ENCODE measurements around the gene DBF4.
"Not testable (repeated sequence)": the region's sequence is repeated elsewhere in the genome, so short reads cannot be mapped to it uniquely, and the experiment has no call there.

Gene DBF4

DNA sequence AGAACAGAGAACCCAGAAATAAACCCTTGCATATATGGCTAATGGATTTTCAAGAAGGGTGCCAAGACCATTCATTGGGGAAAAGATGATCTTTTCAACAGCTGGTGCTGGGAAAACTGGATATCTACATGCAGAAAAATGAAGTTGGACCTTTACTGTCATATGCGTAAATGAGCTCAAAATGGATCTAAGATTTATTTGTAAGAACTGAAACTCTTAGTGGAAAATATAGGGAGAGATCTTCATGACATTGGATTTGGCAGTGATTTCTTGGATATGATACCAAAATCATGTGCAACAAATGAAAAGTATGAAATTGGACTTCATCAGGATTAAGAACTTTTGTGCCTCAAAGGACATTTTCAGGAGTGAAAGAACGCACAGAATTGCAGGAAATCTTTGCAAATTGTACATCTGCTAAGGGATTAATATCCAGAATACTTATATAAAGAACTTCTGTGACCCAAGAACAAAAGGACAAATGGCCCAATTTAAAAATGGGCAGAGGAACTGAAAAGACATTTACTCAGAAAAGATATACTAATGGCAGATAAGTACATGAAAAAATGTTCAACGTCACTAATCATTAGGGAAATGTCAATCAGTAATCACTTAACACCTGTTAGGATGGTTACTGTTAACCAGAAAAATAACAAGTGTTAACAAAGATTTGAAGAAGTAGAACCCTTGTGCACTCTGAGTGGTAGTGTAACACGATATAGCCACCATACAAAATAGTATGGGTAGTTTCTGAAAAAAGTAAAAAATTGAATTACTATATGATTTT lies 6.1 kb downstream of the DBF4 start:
- DNase-seq (ENCODE audit: low spot score), result no peak

DNA sequence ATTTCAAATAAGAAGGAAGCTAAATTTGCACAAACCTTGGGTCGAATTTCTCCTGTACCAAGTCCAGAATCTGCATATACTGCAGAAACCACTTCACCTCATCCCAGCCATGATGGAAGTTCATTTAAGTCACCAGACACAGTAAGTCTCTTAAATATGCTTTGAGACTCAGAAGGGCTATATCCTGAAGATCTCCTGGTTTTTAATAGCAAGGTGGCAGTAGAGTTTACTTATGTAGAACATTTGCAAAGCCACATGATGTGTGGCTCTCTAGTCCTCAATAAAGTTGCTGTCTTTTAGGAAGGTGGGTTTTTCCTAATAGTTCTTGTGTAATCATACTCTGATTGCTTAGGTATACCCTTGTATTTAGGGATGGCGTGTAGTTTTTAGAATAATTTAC lies 8.7 kb downstream of the DBF4 start:
- no peak for DNase-seq (ENCODE audit: low spot score)

DNA sequence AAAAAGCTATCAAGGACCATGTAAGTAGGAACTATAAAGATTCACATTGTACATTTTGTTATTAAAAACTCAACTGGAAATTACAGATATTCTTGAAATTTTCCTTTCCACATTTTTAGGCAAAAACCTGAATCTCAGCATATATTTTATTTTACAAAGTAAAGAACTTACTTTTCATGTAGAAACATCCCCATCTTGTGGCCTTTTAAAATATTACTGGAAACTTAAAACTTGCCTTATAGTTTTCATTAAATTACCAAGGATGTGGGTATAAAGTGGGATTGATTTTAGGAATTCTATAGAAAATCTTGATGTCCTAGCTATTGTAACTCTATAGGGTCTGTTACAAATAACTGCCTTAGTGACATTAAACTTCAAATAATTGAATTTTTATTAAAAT lies 10.6 kb downstream of the DBF4 start:
- DNase-seq (ENCODE audit: low spot score), result peak; percentile 10

DNA sequence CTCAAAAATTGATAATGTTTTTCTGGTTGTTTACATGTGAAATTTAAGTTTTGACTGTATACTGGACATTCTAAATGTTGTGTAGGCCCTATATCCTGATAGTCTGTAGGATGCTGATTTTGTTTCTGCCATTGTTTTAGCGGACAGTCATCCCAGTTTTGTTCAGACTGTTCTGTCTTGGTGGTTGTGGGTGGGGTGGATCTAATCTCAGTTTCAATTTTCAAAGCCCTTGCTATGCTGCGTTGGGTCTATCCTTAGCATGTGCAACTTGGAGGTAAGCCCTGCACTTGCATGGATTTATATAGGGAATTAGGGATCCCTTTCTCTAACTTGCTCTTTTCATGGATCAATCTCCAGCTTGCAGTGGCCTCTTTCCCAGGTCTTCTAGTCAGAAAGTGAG lies 19.1 kb downstream of the DBF4 start:
- DNase-seq (ENCODE audit: low spot score), result no peak

DNA sequence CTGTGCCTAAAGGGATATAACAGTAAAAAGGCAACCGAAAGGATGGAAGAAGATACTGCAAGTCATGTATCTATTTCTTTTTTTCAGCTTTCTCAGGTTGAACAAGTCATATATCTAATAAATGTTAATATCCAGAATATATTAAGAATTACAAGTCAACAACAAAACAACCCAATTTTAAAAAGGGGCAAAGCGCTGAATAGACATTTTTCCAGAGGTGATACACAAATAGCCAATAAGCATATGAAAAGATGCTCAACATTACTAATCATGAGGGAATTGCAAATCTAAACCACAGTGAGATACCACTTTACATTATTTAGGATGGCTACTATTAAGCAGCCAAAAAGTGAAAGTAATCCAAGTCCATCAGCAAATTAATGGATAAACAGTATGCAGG lies 23.0 kb downstream of the DBF4 start:
- no peak for DNase-seq (ENCODE audit: low spot score)

DNA sequence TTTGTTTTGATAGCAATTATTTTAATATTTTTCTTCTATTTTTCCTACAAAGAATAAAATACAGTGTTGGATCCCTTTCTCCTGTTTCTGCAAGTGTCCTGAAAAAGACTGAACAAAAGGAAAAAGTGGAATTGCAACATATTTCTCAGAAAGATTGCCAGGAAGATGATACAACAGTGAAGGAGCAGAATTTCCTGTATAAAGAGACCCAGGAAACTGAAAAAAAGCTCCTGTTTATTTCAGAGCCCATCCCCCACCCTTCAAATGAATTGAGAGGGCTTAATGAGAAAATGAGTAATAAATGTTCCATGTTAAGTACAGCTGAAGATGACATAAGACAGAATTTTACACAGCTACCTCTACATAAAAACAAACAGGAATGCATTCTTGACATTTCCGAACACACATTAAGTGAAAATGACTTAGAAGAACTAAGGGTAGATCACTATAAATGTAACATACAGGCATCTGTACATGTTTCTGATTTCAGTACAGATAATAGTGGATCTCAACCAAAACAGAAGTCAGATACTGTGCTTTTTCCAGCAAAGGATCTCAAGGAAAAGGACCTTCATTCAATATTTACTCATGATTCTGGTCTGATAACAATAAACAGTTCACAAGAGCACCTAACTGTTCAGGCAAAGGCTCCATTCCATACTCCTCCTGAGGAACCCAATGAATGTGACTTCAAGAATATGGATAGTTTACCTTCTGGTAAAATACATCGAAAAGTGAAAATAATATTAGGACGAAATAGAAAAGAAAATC lies 31.0 kb downstream of the DBF4 start:
- DNase-seq (ENCODE audit: low spot score), result not testable (repeated sequence)

DNA sequence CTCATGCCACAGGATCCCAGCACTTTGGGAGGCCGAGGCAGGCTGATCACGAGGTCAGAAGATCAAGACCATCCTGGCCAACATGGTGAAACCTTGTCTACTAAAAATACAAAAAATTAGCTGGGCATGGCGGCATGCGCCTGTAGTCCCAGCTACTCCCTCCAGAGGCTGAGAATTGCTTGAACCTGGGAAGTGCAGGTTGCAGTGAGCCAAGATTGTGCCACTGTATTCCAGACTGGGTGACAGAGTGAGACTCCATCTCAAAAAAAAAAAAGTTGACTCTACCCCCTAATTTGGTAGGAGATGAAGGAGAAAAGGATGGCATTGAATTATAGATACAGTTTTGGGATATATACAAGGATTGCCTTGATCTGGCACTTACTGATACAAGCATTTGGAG lies 32.5 kb downstream of the DBF4 start:
- not testable (repeated sequence) for DNase-seq (ENCODE audit: low spot score)

DNA sequence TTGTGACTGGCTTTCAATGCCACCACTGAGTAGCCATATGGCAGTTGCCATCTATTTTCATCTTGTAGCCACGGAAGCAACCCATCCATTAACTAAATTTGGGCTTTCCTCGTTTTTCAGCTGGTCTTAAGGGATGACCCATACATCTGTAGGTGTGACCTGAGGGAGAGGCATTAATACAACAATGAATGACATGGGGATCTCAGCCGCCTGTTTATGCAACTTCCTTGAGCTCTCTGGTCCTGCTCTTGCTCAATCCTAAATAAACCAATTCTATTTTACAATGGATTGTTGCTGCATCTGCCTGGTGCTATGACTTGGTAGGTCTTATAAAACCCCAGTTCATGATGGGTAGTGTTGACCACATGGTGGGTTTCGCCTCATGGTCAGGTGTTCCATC lies 35.8 kb downstream of the DBF4 start:
- no peak for DNase-seq (ENCODE audit: low spot score)

DNA sequence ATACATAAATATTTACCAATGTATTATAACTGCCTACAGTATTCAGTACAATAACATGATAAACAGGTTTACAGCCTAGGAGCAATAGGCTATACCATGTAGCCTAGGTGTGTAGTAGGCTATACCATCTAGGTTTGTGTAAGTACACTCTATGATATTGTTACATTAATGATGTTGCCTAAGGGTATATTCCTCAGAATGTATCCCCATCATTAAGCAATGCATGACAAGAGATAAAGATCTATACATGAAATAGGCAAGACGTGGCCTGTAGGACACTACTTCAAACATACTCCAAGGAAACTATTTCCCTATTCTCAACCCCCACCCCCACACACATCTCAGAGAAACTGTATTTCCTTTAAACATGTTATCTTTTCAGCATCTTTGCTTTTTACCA lies 42.4 kb downstream of the DBF4 start:
- no peak for DNase-seq (ENCODE audit: low spot score)

DNA sequence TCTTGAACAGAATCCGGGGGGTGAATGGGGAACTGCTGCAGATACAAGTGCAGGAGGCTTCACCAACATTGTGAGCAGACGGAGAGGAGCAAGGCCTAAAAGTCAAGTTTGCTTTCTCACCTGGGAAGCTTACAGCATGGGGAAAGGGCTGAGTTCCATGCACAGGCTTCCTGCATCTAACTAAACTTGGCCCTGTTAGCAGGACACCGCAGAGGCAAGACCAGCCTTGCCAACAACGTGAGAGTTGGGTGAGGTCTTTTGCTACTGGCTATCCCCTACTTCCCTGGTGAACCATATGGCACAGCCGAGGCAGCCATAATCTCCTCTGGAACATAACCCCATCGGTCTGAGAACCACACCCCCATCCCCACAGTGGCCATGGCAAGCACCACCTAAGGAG lies 43.6 kb downstream of the DBF4 start:
- no peak for DNase-seq (ENCODE audit: low spot score)

DNA sequence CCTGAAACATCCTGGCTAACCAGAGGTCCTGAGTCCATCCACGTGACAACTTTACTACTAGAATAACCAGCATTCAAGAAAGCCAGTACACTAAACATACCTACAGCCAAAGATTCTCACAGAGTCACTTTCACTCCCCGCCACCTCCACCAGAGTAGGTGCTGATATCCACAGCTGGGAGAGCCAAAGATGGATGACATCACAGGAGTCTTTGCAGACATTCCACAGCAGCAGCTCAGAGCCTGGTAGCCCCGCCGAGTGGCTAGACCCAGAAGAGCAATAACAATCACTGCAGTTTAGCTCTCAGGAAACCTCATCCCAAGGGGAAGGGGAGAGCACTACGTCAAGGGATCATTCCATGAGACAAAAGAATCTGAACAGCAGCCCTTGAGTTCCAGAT lies 44.3 kb downstream of the DBF4 start:
- DNase-seq (ENCODE audit: low spot score), result no peak

DNA sequence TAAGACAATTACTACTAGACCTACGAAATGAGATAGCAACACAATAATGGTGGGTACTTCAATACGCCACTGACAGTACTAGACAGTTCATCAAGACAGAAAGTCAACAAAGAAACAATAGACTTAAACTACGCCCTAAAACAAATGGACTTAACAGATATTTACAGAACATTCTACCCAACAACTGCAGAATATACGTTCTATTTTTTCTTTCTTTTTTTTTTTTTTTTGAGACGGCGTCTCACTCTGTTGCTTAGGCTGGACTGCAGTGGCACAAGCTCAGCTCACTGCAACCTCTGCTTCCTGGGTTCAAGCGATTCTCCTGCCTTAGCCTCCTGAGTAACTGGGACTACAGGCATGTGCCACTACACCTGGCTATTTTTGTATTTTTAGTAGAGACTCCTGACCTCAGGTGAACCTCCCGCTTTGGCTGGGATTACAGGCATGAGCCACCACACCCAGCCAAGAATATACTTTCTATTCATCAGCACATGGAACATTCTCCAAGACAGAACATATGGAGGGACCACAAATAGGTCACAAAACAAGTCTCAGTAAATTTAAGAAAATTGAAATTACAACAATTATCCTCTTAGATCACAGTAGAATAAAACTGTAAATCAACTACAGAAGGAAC lies 46.6 kb downstream of the DBF4 start:
- not testable (repeated sequence) for DNase-seq (ENCODE audit: low spot score)

DNA sequence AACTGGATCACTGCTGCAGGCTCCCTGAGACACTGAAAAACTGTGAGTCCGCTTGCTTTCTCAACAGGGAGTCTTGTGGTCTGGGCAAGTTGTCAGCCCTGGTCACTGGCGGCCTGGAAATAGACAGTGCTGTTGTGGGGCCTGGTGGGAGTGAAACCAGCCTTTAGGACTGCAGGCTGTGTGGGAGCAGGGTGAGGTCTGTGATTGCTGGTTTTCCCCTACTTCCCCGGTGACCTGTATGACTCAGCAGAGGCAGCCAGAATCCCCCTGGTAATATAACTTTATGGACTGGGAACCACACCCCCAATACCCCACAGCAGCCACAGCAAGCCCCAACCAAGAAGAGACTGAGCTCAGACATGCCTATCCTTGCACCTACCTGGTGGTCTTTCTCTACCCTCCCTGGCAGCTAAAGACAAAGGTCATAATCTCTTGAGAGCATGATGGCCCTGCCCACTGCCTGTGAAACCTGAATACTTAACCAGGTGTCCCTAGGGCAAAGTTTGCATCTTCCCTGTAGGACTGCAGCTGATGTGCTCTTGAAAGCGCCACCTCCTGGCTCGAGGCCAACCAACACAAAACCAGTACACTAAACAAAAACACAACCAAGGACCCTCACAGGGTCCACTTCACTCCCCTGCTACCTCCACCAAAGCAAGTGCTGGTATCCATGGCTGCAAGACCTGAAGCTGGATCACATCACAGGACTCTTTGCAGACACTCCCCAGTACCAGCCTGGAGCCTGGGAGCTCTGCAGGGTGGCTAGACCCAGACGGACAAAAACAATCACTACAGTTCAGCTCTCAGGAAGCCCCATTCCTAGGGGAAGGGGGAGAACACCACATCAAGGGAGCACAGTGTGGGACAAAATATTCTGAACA lies 50.5 kb downstream of the DBF4 start:
- no peak for DNase-seq (ENCODE audit: low spot score)

DNA sequence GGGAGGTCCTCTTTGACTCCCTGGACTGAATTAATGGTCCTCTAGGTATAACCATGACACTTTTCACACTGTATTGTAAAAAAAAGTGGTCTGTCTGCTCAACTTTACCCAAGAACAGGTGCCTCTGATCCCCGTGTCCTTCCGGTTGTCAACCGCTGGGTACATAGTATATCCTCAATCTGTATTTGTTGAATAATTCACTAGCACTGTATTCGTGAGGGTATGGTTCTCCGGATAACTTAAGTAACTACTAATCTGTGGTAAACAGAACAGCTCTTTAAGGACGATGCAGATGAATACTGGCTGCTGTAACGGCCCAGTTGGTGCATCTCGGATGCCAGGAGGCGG lies 57.3 kb downstream of the DBF4 start:
- no peak for DNase-seq (ENCODE audit: low spot score)

DNA sequence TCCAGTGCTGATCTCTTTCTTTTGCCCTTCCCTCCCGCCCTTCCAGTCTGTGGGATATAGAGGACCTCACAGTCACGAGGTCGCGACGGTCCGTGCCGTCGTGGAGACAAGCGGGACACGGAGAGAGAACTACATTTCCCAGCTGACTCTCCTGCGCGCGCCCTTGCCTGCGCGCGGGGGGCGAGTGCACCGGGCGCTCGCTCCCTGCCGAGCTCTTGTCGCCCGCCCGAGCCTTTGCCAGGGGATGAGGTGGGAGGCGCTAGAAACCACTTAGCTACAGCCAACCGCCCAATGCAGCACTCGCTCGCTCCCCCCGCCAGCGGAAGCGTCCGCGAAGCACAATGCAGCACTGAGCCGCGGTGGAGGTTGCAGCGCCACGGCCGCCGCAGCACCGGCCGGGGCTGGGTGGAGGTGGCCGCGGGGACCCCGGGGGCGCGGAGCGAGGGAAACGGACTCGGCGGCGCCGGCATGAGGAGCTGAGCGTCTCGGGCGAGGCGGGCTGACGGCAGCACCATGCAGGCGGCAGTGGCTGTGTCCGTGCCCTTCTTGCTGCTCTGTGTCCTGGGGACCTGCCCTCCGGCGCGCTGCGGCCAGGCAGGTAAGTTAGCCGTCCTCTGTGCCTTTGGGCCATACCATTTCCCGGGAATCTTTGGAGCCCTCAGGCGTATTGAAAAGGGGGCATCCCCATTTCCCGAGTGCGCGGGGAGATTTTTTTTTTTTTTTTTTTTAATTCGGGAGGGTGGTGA lies 57.8 kb downstream of the DBF4 start, which contains the start of gene ADAM22:
ADAM22 (plus strand) TSS at position 299 of the 746 bp plus-strand sequence; CDS start at position 514, 215 bp downstream.
- peak; percentile 64 for DNase-seq (ENCODE audit: low spot score)

DNA sequence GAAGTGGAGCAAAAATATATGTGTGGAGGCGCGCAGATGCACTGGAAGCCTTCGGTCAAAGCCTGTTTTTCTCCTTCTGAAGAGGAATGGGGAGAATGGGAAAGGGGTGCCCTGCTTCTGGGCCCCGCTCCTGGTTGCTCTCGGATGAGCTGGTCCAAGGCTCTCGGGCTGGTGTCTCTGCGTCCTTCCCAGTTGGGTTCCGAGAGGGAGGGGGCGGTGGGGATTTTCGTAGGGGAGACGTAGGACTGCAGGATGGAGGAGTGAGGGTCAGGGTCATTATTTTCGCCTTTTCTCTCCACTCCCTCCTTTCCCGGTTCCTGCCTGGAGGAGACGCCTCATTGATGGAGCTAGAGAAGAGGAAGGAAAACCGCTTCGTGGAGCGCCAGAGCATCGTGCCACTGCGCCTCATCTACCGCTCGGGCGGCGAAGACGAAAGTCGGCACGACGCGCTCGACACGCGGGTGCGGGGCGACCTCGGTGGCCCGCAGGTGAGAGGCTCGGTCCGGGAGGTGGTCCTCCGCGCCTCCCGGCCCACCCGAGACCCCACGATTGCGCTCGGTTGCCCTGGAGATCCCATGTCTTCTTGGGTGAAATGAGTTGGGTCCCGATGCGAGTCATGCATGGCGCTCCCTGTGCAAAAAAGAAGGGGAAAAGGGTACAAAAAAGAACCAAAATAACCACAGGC lies 58.5 kb downstream of the DBF4 start:
- DNase-seq (ENCODE audit: low spot score), result no peak

DNA sequence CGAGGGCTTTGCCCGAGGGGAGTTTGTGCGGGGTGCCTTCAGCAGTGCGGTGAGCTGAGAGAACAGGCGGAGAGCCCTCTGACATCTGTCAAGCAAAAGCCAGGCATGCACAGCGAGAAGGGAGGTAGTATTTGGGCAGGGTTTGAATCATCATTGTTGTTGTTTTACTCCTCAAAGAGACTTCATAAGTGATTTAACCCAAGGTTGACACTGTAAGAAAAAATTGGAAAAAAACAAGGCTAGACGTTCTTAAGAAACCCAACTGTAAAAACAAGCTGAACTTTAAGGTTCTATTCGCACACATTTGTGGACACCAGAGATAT lies 59.1 kb downstream of the DBF4 start:
- no peak for DNase-seq (ENCODE audit: low spot score)

DNA sequence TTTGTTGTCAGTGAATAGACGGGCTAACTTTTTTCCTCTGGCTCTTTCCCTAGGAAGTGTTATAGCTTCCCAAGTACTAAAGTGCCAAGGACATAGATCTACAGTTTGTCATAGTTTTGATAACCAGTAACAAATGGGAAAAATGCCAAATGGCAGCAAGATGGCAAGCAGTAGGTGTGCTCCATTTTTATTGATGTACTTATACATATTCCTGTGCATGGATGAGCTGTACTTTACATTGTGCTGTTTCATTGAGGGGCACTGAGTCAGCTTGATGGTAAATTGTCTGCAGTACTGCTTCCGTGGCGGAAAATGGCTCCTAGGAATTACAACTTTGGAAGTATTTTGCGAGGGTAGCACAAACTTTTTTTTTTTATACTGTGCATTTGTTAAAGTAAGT lies 64.8 kb downstream of the DBF4 start:
- DNase-seq (ENCODE audit: low spot score), result no peak

DNA sequence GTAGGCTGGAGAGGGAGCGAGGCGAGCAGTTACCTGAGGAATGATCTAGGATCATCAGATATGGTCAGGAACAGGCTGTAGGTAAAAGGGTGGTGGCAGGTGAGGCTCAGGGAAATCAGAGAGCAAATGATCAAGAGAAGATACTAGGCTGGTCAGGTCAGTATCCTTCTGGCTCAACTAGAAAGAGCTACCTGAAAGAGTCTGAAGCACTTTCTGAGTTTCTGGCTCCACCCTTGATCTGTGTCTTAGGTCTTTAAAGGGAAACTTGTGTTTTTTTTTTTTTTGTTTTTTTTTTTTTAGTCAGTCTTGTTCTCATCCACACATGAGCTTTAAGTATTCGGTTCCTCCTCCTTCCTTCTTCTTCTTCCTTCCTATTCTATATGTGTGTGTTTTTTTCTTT lies 68.3 kb downstream of the DBF4 start:
- no peak for DNase-seq (ENCODE audit: low spot score)

DNA sequence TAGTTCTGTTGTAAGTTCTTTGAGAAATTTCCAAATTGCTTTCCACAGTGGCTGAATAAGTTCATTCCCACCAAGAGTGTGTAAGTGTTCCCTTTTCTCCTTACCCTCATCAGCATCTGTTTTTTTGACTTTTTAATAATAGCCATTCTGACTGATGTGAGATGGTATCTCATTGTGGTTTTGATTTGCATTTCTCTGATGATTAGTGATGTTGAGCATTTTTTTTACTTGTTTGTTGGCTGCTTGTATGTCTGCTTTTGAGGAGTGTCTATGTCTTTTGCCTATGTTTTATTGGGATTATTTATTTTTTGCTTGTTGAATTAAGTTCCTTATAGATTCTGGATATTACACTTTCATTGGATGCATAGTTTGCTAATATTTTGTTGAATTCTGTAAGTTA lies 69.6 kb downstream of the DBF4 start:
- DNase-seq (ENCODE audit: low spot score), result not testable (repeated sequence)

DNA sequence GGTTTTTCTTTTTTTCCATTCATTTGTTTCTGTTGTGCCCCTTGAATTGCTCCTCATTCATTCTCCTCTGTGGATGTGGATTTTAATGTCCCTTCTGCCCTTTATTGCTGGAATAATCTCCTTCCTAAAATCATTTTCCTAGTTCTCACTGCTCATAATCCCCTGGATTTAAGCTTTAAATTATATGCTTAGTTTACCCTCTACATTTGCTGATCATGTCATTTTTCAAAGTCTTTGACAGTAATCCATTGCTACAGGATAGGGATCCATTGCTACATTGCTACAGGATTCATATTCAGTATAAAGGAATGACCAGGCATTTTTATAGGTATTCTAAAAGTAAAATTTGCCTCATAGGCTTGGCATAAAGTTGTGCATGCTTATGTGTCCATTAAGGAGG lies 72.1 kb downstream of the DBF4 start:
- no peak for DNase-seq (ENCODE audit: low spot score)

Data from AG08395 (cell line).